Measurements from ENCODE around the gene NME1. TPM values are rescaled to one million over a fixed set of nuclear protein-coding genes. Genes with fewer than 3 reads are reported as not detected.
"Not testable (repeated sequence)": the region's sequence is repeated elsewhere in the genome, so short reads cannot be mapped to it uniquely, and the experiment has no call there.

Gene NME1
- total RNA-seq: 64.5 and 149 TPM in 2 replicates

DNA sequence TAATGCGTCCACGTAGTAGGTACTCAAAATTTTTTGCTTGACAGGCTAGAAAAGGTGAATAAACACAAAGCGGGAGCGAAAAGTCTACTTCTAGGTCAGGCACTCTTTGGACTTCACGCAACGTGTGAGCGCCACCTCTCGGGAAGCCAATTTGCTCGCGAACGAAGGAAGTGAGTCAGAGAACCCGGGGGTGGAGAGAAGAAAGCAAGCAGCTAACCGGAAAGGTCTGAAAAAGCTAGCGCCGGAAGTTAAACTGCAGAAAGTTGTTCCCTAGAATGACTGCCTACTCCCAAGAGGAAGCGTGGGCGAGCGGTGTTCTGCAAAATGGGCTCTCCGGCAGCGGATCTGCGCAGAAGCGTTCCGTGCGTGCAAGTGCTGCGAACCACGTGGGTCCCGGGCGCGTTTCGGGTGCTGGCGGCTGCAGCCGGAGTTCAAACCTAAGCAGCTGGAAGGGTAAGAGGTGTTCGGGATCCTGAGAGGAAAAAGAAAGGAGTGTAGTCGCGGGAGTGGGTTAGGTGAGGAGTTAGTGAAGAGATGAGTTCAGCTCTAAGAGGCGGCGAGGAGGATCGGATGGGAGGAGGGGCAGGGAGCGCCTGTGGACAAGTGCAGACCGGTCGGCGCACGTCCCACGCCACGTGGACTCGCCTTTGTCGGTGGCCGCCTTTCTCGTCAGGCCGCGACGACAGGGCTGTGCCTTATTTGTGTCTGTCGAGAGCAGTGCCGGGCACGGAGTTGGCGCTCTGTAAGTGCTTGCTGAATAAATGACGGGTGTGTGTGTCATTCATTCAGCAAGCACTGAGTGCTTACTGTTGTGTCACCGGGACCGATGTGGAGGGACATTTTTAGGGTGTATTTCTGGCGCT, at the start of gene NME1:
TSS of gene NME1 (plus strand) at position 350 of the 863 bp plus-strand sequence. CDS start 2,096 bp downstream, outside the sequence.
- peak; percentile 99 for DNase-seq (ENCODE audit: low read depth)

- no peak for DNase-seq (ENCODE audit: low read depth)
Measured at GRCh38 chr17:51107778-51108177, 45.6 kb upstream of the NME1 start.

GRCh38 chr17:51112303-51113222, 40.8 kb upstream of the NME1 start:
- DNase-seq (ENCODE audit: low read depth): peak; percentile 93

GRCh38 chr17:51115179-51115578, 38.2 kb upstream of the NME1 start:
- no peak for DNase-seq (ENCODE audit: low read depth)

- DNase-seq (ENCODE audit: low read depth): no peak
Measured at GRCh38 chr17:51118330-51119195, 34.8 kb upstream of the NME1 start.

DNA sequence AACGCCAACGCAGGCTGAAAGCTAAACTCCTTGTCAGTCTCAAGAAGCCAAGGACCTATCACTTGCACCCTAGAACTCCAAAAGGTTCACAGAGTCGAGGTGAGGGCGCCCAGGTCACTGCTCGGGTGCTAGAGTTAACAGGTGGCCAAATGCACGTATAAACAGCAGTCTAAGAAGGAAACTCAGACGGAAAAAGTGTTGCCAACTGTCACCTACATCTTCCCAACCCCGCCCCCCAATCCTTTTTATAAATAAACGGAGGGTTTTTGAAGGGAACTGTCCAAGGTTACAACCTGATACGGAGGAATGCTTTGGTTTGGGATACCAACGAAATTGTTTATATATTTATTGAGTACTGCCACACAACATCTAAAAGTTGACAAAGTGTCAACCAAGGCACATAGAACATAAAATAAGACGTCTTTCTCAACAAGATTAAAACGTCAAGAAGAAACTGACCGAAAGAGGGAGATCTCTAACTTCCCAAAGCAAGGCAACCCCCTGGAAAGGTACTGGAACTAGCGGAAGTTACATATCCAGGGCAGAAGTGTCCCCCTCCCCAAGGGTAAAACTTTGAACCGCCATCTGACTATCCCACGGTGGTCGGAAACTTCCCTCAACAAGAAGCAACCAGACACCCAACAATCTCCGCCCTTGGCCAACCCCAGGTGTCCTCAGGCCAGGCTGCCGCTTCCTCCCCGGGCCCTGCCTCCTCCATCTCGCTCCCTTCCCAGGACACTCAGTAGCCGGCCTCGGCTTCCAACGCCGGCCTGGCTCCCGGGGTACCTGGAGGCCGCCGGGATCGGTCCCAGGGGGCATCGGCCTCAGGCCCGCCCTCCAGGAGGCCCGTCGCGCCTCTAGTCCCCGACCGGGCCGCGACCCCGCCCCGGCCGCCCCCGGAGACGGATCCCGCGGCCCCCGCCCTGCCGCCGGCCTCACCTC, 33.7 kb upstream of the NME1 start:
- DNase-seq (ENCODE audit: low read depth): peak; percentile 70

DNA sequence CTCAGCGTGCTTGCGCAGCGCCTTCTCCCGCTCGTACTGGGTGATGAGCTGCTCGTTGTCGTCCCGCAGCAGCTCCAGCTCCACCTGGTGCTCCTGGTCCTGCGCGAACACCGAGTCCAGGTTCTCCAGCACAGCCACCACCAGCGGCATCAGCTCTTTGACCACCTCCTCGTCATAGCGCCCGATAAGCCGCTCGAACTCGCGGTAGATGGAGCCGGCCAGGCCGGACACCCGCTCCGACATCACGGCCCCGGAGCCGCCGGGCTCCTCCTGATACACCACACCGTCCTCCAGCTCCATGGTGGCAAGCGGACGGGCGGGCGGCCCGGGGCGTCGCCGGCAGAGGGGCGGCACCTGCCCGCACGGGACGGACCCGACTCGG, 33.0 kb upstream of the NME1 start:
- DNase-seq (ENCODE audit: low read depth): peak; percentile 9

GRCh38 chr17:51120739-51121619, 32.4 kb upstream of the NME1 start, which contains the start of gene SPAG9:
Gene SPAG9, minus strand, starts transcription at chr17:51120868. Its CDS starts 212 bp downstream, at chr17:51120656.
- DNase-seq (ENCODE audit: low read depth): peak; percentile 88

DNA sequence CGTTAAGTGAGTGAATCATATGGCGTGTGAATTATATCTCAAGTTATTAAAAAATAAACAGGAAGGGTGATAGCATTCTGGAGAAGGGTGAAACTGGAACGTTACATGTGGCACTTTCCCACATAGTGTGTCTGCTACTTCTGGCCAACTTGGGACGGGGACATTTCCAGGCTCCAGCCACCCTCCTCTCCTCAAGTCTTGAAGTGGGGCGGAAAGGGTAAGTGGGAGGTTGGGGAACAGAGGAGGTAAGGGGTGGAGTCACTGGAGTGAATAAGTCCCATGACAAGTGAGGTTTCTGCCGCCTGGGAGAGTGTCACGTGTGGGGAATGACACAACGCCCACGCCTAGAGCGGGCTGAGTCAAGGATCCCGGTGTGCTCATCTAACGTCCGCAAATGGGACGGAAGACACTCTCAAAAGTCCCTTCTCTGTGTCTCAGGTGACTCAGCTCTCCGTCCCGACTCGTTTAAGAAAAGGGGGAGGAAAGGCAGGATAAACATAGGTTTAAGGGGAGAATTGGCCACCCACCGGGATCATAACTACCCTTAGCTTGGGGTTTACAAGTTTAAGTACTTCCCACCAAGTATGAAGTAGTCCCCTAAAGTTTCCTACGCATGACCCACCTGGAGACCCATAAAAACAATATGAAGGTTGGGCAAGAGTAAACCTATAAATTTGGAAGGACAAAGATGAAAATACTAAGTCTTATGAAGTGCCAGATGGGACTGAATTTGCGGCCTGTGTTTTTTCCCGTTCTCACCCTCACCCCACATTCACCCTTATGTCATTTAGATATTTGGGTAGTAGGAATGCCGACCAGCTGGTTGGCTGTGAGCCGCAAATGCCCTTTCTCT, 31.5 kb upstream of the NME1 start:
- DNase-seq (ENCODE audit: low read depth): peak; percentile 97

- DNase-seq (ENCODE audit: low read depth): not testable (repeated sequence)
Measured at GRCh38 chr17:51122473-51123115, 30.8 kb upstream of the NME1 start.

DNA sequence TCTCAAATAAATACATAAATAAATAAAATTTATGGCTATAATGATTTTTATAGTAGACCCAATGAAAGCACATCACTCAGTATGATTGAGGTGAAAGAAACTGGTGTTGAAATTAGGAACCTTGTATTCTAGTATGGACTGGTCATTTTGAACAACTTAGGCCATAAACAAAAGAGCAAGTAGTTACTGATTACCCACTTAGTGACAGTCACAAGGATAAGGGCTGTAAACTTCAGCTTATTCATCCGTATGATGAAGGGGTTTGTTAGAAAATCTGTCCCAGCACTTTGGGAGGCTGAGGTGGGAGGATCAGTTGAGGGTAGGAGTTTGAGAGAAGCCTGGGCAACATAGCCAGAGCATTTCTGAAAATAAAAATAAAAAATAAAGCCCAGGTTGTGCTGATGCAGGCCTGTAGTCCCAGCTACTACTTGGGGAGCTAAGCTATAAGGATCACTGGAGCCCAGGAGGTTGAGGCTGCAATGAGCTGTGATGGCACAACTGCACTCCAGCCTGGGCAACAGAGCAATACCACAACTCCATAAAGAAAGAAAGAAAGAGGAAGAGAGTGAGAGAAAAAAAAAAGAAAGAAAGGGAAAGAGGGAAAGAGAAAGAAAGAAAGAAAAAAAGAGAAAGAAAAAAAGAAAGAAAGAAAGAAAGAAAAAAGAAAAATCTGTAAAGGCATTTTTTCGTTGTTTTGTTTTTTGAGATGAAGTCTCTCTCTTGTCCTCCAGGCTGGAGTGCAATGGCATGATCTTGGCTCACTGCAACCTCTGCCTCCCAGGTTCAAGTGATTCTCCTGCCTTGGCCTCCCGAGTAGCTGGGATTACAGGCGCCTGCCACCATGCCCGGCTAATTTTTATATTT, 28.5 kb upstream of the NME1 start:
- DNase-seq (ENCODE audit: low read depth): peak; percentile 62

DNA sequence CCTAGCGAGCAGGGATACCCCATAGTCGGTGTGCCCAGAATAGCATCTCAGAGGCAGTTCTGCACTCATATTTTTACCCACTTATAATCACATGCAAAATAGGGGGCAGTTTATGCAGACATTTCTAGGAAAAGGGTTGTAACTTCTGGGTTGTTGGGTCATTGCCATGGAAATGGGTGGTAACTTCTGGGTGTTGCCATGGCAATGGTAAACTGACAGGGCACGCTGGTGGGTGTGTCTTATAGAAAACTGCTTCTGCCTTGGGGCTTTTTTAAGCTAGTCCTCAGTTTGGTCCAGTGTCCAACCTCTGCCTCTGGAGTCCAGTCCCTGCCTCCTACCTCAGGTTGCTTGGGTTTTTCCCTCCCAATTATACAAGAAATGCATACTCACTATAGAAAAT, 25.3 kb upstream of the NME1 start:
- DNase-seq (ENCODE audit: low read depth): no peak

- DNase-seq (ENCODE audit: low read depth): peak; percentile 76
Measured at GRCh38 chr17:51132964-51133319, 20.4 kb upstream of the NME1 start.

GRCh38 chr17:51133365-51133764, 20.0 kb upstream of the NME1 start:
- no peak for DNase-seq (ENCODE audit: low read depth)

- no peak for DNase-seq (ENCODE audit: low read depth)
Measured at GRCh38 chr17:51135956-51136355, 17.4 kb upstream of the NME1 start.

DNA sequence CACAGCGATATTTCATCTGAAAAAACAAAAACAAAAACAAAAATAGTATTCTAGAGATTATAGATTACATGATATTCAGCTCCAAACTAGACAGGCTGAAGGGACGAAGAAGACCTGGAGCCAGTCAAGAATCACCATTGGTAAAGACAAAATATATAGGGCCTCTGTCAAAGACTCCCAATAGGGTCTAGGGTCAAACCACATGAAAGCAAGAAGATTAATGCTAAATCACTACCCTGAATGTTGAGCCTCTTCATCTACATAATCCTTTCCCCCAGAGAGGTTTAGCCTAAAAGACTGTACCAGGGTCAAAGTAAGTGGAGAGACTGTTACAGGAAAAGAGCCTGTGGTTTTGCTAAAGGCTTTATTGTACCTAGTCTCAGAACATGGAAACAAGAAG, 10.8 kb upstream of the NME1 start:
- no peak for DNase-seq (ENCODE audit: low read depth)

All from renal cortical epithelial cell (primary cell).